IPS-18c (cell line): ENCODE data around the gene GNAI1.

ENCODE experiments used
- H3K4me3 ChIP-seq: 2 replicates; pipeline ENCODE4 v1.7.0; 2013; ENCODE audit warnings: low read depth, mild to moderate bottlenecking, low read length, moderate library complexity; ENCODE audit not compliant: insufficient read depth
- H3K9me3 ChIP-seq: one replicate; pipeline ENCODE4 v1.6.1; 2013; ENCODE audit warnings: mild to moderate bottlenecking, low read length, moderate library complexity; ENCODE audit not compliant: control insufficient read depth, insufficient read depth

GNAI1 gene

DNA sequence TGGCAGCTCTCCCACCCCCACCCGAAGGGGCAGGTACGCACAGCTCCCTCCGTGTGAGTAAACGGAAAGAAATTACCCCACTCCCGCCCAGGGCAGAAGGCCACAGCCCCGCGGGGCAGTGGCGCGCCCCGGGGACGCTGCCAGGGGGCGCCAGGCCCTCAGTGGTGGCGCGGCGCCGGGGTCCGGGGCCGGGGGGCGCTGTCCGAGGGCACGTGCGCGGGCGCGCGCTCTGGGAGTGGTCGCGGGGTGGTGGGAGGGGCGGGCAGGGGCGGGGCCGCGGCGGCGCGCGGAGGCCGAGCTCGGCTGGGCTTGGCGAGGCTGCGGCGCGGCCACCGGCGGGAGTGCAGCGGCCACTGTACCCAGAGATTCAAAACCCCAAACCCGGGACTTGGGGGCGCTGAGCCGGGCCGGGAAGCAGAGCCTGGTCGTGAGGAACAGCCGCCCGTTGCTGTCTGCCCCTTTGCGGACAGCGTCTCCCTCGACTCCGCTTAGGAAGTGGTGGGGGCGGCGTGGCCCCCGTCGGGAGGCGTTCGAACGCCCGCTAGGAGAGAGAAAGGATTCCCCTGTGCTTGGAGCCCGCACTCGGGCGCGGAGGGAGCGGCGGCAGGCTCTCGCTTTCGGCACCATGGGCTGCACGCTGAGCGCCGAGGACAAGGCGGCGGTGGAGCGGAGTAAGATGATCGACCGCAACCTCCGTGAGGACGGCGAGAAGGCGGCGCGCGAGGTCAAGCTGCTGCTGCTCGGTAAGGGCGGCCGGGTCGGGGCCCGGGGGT, at the start of gene GNAI1:
TSS of gene GNAI1 (plus strand) at position 296 of the 773 bp plus-strand sequence. CDS start at position 626, 330 bp downstream.
- no peaks in the 10 kb centered on the region for H3K9me3 ChIP-seq
- peak within 1 kb of the TSS; percentile 97 for H3K4me3 ChIP-seq

DNA sequence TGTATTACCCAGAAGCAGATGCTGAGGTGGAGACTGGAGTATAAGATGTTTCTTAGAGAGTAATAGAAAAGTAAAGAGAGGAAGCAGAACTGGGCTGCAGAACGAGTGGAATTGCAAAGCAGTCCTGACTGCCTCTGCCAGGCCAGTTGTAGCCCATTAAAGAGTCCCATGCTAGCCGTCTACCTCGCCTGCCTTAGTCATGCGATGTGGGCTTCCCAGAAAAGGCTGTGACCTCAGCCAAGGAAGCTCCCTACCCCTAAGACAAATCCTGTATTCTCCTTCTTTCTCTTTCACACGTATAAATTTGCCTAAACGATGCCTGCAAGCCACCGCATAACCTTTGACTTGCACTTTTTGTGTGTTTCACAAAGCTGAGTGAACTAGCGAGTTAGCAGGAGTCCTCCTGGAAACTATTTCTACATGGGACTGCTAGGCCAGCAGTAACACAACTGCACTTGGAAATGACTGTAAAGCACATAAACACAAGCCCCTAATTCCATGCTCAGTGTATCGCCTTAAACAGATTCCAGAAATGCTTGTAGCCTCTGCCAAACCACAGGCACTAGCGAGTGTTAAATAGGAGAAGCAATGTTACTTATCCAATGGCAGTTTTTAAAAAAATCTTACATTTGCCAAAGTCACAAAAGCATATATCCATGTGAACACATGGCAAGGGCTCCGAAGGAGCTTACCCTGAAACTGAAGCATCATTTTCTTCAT, 47.4 kb upstream of the GNAI1 start:
- no peaks in the 10 kb centered on the region for H3K9me3 ChIP-seq

DNA sequence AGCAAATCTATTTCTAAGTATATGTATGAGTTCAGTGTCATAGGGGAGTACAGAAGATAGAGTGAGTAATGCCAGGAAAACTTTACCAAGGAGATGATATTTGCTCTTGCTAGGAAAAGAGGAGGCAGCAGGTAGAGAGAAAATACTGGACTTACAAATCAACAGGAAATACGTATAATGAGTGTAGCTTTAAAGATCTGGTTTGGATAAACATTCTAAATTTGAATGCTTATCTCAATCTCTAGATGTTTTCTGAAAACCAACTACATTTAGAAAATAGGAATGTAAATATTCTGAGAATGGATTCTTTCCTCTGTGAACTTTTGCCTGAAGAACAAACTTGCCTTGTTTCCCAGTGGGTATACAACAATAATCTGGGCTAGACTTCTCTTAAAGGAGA, 46.9 kb upstream of the GNAI1 start:
- H3K4me3 ChIP-seq: no peak overlapping the region

More for the DNA sequence above, 47.4 kb upstream of the GNAI1 start:
- no peak overlapping the region for H3K4me3 ChIP-seq

DNA sequence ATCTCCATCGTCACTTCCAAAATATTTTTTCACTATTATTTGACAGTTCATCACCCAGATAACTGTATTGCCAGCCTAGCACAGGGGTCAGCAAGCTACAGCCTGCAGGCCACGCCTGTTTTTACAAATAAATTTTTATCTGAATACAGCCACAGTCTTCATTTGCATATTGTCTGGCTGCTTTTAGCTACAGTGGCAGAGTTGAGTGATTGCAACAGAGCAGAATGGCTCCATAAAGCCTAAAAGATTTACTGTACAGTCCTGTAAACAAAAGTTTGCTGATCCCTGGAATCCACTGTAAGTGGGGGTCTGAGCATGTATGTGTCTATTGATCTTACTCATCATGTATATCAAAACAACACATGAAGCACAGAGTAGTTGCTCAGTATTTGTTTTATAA, 45.9 kb upstream of the GNAI1 start:
- H3K9me3 ChIP-seq: no peaks in the 10 kb centered on the region
- H3K4me3 ChIP-seq: no peak overlapping the region

More for the DNA sequence above, 46.9 kb upstream of the GNAI1 start:
- H3K9me3 ChIP-seq: no peaks in the 10 kb centered on the region

DNA sequence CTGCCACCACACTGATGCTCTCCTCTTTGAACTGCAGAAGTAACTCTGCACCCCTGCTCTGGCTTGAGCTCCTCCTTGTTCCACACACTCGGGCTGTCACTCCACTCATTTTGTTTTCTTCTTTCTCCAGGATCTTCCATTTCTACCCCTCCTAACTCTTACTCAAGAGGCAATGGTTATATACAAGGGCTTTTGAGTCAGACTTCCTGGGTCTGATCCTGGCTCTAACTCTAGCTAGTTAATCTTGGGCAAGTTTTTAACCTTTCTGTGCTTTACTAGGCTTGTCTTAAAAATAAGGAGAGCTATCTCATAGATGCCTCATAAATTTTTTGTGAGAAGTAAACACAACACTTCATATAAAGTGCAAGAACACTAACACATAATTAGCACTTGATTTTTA, 45.3 kb upstream of the GNAI1 start:
- Histone ChIP-seq H3K4me3 (no peak overlapping the region), H3K9me3 (no peaks in the 10 kb centered on the region)

DNA sequence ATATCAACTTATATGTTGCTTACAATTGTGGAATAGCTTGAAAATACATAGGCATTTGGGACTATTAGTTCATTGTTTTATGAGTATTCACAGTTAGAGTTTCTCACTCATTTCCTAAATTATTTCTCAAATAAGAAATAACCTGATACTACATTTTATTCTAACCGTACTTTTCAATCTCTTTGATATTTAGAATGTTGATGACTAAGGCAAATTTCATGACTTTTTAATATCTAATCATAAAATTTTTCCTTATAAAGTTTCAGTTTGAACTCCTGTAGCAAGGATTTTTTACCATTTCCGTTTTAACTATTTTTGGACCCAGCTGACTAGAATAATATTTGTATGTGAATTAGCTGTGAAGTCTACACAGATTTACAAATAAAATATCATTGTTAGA, 41.3 kb upstream of the GNAI1 start:
- Histone ChIP-seq H3K9me3 (no peaks in the 10 kb centered on the region), H3K4me3 (no peak overlapping the region)

- H3K4me3 ChIP-seq: no peak overlapping the region
- H3K9me3 ChIP-seq: no peaks in the 10 kb centered on the region
Observed at GRCh38 chr7:80095545-80095944, 39.1 kb upstream of the GNAI1 start.

DNA sequence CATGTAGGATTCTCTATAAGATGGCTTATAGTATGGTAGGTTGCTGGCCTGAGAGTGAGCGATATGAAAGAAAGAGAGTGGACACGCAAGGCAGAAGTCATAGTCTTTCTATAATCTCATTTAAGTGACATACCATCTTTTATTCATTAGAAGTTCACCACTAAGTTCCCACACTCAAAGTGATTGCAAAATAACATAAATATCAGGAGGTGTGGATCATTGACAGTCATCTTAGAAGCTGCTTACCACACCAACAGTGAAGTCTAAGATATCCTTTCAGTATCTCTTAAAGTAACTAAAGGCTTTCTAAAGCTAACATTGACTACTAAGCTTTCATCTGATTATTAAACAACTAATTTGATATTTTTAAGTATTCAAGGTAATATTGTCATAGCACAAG, 36.9 kb upstream of the GNAI1 start:
- no peak overlapping the region for H3K4me3 ChIP-seq
- no peaks in the 10 kb centered on the region for H3K9me3 ChIP-seq

- Histone ChIP-seq H3K4me3 (no peak overlapping the region), H3K9me3 (no peaks in the 10 kb centered on the region)
Observed at GRCh38 chr7:80098795-80099194, 35.8 kb upstream of the GNAI1 start.

DNA sequence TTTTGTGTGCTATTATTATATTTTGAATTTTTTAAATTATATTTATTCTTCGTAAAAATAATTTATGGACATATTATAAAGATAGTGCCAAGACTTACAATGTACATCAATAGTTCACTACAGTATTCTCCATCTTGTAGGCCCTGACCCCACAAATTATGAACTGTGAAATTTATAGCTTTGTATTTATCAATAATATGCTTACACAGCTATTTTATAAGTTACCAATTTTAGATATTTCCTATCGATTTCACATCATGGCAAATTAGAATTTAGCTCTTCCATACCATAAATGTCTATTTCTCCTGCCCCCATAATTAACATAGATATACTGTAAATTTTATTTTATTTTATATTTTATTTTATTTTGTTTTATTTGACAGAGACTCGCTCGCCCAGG, 34.4 kb upstream of the GNAI1 start:
- no peak overlapping the region for H3K4me3 ChIP-seq
- H3K9me3 ChIP-seq: no peaks in the 10 kb centered on the region

DNA sequence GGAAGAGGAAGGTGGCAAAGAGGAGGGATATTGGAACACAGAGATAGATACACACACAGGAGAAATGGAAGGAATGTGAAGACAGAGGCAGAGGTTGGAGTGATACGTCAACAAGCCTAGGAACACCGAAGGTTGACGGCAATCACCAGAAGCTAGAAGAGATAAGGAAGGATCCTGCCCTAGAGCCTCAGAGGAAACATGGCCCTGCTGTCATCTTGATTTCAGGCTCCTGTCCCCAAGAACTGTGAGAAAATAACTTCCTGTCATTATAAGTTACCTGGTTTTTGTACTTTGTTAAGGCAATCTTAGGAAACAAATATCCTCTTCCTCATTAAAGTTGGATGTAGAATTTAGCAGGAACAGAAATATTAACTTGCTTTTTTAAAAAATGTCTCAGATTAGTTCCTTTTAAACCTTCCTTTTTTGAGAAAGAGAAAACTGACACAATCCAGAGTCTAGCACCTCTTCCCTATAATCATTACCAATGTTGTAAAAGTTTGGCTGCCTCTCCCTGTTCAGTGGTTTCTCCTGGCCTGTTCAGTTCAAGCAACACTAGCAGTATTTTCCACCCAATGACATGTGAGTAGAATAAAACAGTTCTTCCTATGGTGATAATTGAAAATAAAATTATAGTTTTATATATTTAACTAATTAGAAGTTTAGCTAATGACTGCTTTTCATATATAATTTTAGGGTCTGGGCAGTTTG, 28.8 kb upstream of the GNAI1 start:
- Histone ChIP-seq H3K4me3 (no peak overlapping the region), H3K9me3 (no peaks in the 10 kb centered on the region)

DNA sequence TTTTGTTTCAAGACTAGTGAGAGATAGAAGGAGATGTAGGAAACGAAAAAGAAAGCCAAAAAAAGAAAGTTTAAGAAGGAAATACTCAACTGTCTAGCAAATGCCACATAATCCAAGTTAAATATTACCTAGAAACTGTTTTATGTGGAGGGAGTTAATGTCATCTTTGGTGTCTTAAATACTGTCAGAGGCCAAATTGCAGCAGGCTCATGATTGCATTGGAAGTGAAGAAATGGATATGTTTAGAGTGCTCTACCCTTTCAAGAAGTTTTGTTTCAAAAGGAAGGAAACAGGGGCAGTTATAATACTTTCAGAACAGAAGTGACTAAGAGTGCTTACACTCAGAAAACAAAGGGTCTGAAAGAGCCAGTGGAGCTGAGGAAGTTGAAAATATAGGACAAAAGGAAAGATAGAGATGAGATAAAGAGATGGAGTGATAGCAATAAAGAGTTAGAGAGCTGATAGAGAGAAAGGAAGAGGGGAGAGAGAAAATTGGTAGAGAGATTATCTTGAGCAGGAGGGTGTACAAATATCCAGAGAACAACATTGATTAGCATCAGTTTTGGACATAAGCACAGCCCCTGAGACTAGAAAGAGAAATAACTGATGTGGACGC, 28.0 kb upstream of the GNAI1 start:
- Histone ChIP-seq H3K9me3 (no peaks in the 10 kb centered on the region), H3K4me3 (no peak overlapping the region)

DNA sequence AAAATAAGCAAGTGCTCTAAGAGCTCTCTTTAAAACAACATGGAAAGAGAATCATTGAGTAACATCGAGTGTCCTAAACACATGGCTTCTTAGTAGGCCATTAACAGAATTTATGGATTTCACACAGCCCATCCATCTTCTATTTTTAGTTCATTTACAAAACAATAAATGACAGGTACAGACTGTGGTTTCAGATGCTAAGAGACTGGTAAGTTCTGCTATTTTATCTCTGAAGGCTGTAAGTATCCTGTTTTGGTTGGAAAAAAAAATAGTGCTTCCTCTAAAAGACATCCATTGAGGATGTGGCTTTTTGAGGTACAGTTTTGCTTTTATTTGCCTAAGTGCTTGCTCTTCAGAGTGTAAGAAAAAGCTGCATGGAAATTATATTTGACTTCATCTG, 27.4 kb upstream of the GNAI1 start:
- Histone ChIP-seq H3K4me3 (no peak overlapping the region), H3K9me3 (no peaks in the 10 kb centered on the region)

DNA sequence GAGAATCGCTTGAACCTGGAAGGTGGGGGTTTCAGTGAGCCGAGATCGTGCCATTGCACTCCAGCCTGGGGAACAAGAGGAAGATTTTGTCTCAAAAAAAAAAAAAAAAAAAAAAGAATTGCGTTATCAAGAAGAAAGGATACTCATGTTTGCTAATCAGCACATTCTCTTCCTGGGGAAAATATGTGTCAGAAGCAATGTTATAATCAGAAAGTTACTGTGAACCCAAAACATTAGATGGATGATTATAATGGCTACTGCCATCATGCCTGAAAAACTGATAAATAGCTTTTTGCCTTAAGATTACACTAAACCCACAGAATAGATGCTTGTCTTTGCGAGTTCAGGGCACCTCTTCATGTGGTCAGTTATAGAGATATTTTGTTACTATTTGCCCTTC, 24.3 kb upstream of the GNAI1 start:
- Histone ChIP-seq H3K9me3 (no peaks in the 10 kb centered on the region), H3K4me3 (no peak overlapping the region)

- Histone ChIP-seq H3K9me3 (no peaks in the 10 kb centered on the region), H3K4me3 (no peak overlapping the region)
Observed at GRCh38 chr7:80114159-80114558, 20.5 kb upstream of the GNAI1 start.

GRCh38 chr7:80124526-80125264, 9.9 kb upstream of the GNAI1 start:
- no peaks in the 10 kb centered on the region for H3K9me3 ChIP-seq
- no peak overlapping the region for H3K4me3 ChIP-seq
